RWPE2 (cell line): Measurements from ENCODE around the gene ENTPD2.

Experiments used
- ATAC-seq: fragments of 200-7000 bp; cut with Tn5 transposase; 3 replicates; pipeline ENCODE4 v1.9.1; 2021; ENCODE audit warnings: low read depth
- DNase-seq: peaks from one replicate; pipeline ENCODE4 v3.0.0-alpha.2; 2020; ENCODE audit warnings: low spot score
- H3K27ac ChIP-seq: fragments of 450-650 bp; 2 replicates; pipeline ENCODE4 v1.5.1; 2017; ENCODE audit warnings: mild to moderate bottlenecking; ENCODE audit not compliant: poor library complexity, severe bottlenecking
- H3K27me3 ChIP-seq: fragments of 250-450 bp; sonication (Bioruptor Pico); 2 replicates; pipeline ENCODE4 v1.5.1; 2021; ENCODE audit warnings: mild to moderate bottlenecking, moderate library complexity; ENCODE audit not compliant: insufficient read depth, poor library complexity, severe bottlenecking
- H3K36me3 ChIP-seq: fragments of 250-450 bp; sonication (Bioruptor Pico); 2 replicates; pipeline ENCODE4 v1.5.1; 2020; ENCODE audit warnings: low read depth, mild to moderate bottlenecking, moderate library complexity
- H3K4me1 ChIP-seq: fragments of 250-450 bp; sonication (Bioruptor Pico); 2 replicates; pipeline ENCODE4 v1.5.1; 2021; ENCODE audit warnings: mild to moderate bottlenecking, moderate library complexity; ENCODE audit not compliant: insufficient read depth, poor library complexity, severe bottlenecking
- H3K4me3 ChIP-seq: fragments of 250-450 bp; sonication (Bioruptor Pico); 2 replicates; pipeline ENCODE4 v1.5.1; 2021; ENCODE audit warnings: mild to moderate bottlenecking, moderate library complexity; ENCODE audit not compliant: severe bottlenecking
- H3K9me3 ChIP-seq: fragments of 250-450 bp; sonication (Bioruptor Pico); 2 replicates; pipeline ENCODE4 v1.5.1; 2021; ENCODE audit warnings: mild to moderate bottlenecking, moderate library complexity; ENCODE audit not compliant: severe bottlenecking
- TF ChIP-seq, protein P1 (sequence below): fragments of 450-650 bp; IDR thresholded peaks from one replicate; pipeline ENCODE4 v1.5.1; 2017; ENCODE audit warnings: mild to moderate bottlenecking, moderate library complexity; ENCODE audit not compliant: poor library complexity, severe bottlenecking

Gene ENTPD2

GRCh38 chr9:137009217-137009616, 44.6 kb downstream of the ENTPD2 start:
- Histone ChIP-seq H3K9me3 (no peaks in the 10 kb centered on the region), H3K27ac (no peak overlapping the region), H3K27me3 (no peaks in the 10 kb centered on the region), H3K4me1 (no peaks in the 10 kb centered on the region), H3K4me3 (no peak overlapping the region), H3K36me3 (no peaks in the 10 kb centered on the region)
- TF ChIP-seq, protein P1, sequence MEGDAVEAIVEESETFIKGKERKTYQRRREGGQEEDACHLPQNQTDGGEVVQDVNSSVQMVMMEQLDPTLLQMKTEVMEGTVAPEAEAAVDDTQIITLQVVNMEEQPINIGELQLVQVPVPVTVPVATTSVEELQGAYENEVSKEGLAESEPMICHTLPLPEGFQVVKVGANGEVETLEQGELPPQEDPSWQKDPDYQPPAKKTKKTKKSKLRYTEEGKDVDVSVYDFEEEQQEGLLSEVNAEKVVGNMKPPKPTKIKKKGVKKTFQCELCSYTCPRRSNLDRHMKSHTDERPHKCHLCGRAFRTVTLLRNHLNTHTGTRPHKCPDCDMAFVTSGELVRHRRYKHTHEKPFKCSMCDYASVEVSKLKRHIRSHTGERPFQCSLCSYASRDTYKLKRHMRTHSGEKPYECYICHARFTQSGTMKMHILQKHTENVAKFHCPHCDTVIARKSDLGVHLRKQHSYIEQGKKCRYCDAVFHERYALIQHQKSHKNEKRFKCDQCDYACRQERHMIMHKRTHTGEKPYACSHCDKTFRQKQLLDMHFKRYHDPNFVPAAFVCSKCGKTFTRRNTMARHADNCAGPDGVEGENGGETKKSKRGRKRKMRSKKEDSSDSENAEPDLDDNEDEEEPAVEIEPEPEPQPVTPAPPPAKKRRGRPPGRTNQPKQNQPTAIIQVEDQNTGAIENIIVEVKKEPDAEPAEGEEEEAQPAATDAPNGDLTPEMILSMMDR, result no peak
- DNase-seq (no peak), ATAC-seq (no peak)

GRCh38 chr9:137008312-137008711, 45.5 kb downstream of the ENTPD2 start:
- no peak for DNase-seq
- no peak for ATAC-seq
- H3K36me3 ChIP-seq, result no peaks in the 10 kb centered on the region
- H3K27ac ChIP-seq, result no peak overlapping the region
- TF ChIP-seq, protein P1, result no peak
- H3K27me3 ChIP-seq, result no peaks in the 10 kb centered on the region
- H3K4me1 ChIP-seq, result no peaks in the 10 kb centered on the region
- H3K9me3 ChIP-seq, result no peaks in the 10 kb centered on the region
- no peak overlapping the region for H3K4me3 ChIP-seq

DNA sequence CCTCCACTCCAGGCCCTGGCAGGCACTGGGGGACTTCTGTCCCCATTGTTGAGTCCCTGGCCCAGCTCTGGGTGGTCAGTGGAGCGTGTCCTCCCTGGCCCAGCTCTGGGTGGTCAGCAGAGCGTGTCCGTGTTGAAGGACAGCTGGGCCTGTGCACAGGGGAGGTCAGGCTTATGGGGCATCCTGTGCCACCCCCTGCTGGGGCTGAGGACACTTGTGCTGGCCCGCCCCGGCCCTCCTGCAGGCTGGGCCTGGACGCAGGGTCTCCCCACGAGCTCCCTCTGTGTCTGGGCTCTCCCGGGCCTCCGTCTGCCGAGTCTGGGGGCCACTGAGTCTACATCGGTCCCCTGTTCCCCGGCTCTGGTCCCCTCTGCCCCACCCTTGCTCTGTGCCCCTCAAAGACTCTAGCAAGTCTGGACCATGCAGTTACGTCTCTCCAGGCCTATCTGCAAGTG, 46.0 kb downstream of the ENTPD2 start:
- ATAC-seq, result no peak; the same call in 2 of the 3 replicates
- Histone ChIP-seq H3K27ac (no peak overlapping the region), H3K27me3 (no peaks in the 10 kb centered on the region), H3K4me3 (no peak overlapping the region), H3K36me3 (no peaks in the 10 kb centered on the region), H3K9me3 (no peaks in the 10 kb centered on the region), H3K4me1 (no peaks in the 10 kb centered on the region)
- TF ChIP-seq, protein P1, result no peak
- DNase-seq, result no peak

DNA sequence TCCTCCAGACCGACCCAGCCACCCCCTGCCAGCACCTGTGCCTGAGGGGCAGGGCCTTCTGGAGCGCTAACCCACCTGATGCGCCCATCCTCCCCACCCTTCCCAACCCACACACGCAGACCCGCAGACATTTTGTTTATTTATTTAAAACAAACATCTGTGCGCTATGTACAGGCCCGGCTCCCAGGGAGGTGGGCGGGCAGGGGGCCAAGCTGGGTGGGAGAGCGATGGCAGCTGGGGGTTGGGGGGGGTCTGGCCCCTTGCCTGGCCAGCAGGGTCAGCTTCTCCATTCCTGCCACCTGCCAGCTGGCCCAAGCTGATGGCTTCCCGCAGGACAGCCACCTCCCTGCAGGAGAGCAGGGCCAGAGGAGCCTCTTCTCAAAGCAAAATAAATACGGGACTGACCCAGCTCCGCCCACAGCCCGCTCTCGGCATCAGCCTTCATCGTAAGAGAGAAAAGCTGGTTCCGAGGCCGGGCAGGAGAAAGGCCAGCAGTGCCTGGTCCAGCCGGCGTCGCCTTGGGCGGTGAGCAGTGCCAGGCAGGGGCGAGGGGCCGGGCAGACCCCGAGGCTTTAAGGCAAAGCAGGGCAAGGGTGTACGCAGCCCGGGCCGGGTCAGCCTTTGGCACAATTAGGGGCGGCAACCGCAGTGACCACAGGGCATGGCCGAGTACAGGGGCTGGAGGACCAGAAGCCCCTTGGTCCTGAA, 46.6 kb downstream of the ENTPD2 start:
- DNase-seq (no peak), ATAC-seq (0 out of 3 replicates have a peak, but pooled peaks have one; percentile 17)

More for the DNA sequence above, 46.6 kb downstream of the ENTPD2 start:
- Histone ChIP-seq H3K27ac (no peak overlapping the region), H3K9me3 (no peaks in the 10 kb centered on the region), H3K36me3 (no peaks in the 10 kb centered on the region), H3K4me1 (no peaks in the 10 kb centered on the region), H3K4me3 (no peak overlapping the region), H3K27me3 (no peaks in the 10 kb centered on the region)
- TF ChIP-seq, protein P1, result no peak
